Measurements from ENCODE around the gene SPATA2. TPM values are rescaled to one million over a fixed set of nuclear protein-coding genes. Genes with fewer than 3 reads are reported as not detected.

The SPATA2 gene
- total RNA-seq, 1 donor from 2014 or later = 13.4 TPM

- no peak for DNase-seq (ENCODE audit: low spot score)
Measured at GRCh38 chr20:49858076-49858585, 57.2 kb downstream of the SPATA2 start.

GRCh38 chr20:49856904-49857303, 58.4 kb downstream of the SPATA2 start:
- DNase-seq (ENCODE audit: low spot score) = no peak

- DNase-seq (ENCODE audit: low spot score) = no peak
Measured at GRCh38 chr20:49854190-49854875, 61.0 kb downstream of the SPATA2 start.

GRCh38 chr20:49853640-49854039, 61.7 kb downstream of the SPATA2 start:
- peak; percentile 24 for DNase-seq (ENCODE audit: low spot score)

Other genes with a start within 250 kb of the SPATA2 start
- gene B4GALT5, start 201.7 kb downstream of the SPATA2 start, total RNA-seq = 62.2 TPM
- 9.7 TPM for gene SLC9A8, start 102.7 kb downstream of the SPATA2 start, total RNA-seq
- gene RNF114, start 20.9 kb upstream of the SPATA2 start, total RNA-seq = 78.8 TPM
- 3.2 TPM for gene SNAI1, start 67.5 kb upstream of the SPATA2 start, total RNA-seq
- 82.6 TPM for gene UBE2V1, start 197.6 kb upstream of the SPATA2 start, total RNA-seq
- 28.6 TPM for gene PEDS1, start 238.2 kb upstream of the SPATA2 start, total RNA-seq

Data from mucosa of gallbladder (tissue), 1 donor.